Measurements from ENCODE around the gene CRB1.
A peak's percentile ranks its signal among the peaks of the same experiment; 100 is the strongest.

Gene CRB1

DNA sequence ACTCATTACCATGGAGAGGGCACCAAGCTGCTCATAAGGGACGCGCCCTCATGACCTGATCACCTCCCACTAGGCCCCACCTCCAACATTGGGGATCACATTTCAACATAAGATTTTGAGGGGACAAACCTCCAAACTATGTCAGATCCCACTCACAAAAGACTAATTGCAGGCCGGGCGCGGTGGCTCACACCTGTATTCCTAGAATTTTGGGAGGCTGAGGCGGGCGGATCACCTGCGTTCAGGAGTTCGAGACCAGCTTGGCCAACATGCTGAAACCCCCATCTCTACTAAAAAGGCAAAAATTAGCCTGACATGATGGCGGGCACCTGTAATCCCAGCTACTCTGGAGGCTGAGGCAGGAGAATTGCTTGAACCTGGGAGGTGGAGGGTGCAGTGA lies 228.7 kb downstream of the CRB1 start:
- H3K4me3 ChIP-seq (ENCODE audit: low read depth, low read length), result no peak overlapping the region
- DNase-seq (ENCODE audit: low read depth), result no peak
- in situ Hi-C loops (cut with HindIII; ENCODE audit: low sequenced_read_pairs), result no loop called here
- TF ChIP-seq, protein P1, sequence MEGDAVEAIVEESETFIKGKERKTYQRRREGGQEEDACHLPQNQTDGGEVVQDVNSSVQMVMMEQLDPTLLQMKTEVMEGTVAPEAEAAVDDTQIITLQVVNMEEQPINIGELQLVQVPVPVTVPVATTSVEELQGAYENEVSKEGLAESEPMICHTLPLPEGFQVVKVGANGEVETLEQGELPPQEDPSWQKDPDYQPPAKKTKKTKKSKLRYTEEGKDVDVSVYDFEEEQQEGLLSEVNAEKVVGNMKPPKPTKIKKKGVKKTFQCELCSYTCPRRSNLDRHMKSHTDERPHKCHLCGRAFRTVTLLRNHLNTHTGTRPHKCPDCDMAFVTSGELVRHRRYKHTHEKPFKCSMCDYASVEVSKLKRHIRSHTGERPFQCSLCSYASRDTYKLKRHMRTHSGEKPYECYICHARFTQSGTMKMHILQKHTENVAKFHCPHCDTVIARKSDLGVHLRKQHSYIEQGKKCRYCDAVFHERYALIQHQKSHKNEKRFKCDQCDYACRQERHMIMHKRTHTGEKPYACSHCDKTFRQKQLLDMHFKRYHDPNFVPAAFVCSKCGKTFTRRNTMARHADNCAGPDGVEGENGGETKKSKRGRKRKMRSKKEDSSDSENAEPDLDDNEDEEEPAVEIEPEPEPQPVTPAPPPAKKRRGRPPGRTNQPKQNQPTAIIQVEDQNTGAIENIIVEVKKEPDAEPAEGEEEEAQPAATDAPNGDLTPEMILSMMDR (IDR thresholded peaks at IDR 0.05; ENCODE audit: low read depth, low read length, missing control alignments), result no peak

DNA sequence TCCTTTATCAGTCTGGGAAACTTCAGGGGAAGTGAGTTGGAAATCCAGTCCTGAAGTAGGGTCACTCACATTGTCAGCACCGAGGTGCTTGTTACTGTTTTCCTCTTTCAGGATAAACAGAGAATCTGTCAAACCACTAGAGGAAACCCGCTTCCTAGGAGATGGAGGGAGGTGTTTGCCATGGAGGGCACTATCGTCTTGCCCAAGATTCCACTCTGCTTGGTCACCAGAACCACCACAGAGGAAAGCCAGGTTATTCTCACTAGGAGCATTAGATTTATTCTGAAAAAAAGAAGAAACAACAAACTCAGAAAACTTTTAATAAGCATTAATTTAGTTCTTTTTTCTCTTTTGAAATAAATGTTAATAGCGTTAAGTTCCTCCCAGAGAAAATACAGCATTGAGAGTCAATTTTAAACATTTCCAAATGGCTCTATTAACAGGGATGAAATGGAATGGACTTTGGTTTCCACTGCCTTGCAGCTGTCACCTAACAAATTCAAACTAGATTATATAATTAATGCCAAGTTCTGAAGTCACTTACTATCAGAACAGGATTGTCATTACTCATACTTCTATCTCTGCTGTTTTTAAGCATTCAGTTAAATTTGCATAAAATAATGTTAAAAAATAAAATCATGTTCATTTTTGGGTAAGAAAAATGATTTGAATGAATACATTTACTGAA lies 242.8 kb downstream of the CRB1 start:
- in situ Hi-C loops (cut with HindIII; ENCODE audit: low sequenced_read_pairs), result no loop called here
- H3K4me3 ChIP-seq (ENCODE audit: low read depth, low read length), result no peak overlapping the region
- TF ChIP-seq, protein P1 (IDR thresholded peaks at IDR 0.05; ENCODE audit: low read depth, low read length, missing control alignments), result no peak
- DNase-seq (ENCODE audit: low read depth), result no peak

DNA sequence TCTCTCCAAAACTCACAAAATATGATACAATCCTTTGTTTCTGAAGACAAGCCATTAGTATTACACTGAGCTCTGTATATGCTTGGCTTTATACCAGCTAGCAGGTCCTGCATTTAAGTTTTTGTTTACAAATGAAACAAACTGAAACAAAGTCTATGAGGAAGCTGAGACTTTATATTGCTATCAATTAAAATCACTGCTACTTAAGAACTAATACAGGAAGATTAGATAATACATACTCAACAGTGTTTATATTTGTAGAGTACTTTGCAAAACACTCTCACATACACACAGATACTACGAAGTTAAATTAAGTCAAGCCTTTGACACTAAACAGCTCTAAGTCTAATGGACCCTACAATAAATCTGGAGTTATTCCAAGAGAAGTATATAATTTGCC lies 247.4 kb downstream of the CRB1 start:
- TF ChIP-seq, protein P1 (IDR thresholded peaks at IDR 0.05; ENCODE audit: low read depth, low read length, missing control alignments), result no peak
- no peak for DNase-seq (ENCODE audit: low read depth)
- no peak overlapping the region for H3K4me3 ChIP-seq (ENCODE audit: low read depth, low read length)
- in situ Hi-C loops (cut with HindIII; ENCODE audit: low sequenced_read_pairs), result no loop called here

DNA sequence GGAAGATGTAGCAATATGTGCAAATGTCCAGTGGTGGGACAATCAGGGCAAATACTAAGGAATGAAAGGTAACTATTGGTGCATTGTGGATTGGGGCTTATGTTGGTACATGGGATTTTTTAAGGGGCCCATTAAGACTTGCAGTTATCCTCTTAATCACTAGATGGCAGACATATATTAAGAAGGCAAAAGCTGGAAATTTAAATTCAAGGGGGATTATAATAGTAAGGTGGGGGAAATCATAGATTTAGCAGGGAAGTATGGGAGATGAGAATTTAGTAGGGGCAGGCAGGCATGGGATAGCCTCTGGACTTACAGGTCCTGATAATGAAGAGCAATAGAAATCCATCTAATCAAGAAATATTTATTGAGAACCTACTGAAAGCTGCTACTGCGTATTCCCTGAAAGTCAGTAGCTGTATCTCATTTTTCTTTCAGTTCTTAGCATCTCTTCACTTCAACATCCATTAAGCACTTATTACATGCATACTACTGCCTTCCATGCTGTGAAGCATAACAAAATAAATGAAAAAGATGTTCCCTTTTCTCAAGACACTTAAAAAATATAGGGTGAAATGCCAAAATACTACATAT lies 251.8 kb downstream of the CRB1 start:
- in situ Hi-C loops (cut with HindIII; ENCODE audit: low sequenced_read_pairs), result no loop called here

DNA sequence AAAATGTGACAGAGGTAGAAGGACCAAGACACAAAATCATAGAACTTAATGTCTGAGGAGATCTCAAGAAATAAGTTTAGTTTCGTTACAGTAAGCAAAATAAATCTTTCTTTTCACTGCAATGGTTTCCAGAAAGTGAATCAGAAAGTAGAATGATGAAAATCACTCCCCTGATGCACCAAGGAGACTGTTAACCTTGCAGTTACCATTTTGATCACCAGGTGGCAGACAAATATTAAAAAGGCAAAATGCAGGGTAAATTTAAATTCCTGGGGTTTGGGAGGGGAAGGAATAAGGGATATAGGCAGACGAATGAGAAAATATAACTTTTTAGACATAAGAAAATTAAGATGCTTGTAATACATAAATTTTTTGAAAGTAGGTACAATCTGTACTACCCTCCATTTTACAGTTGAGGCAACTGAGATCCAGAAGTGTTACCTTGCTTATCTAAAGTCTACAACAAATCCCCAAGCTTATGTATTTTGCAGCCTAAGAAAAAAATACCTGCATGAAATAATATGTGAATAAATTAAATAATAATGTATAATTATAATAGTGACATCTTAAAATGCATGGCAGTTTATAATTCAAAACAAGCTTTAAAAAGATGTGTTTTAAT lies 253.2 kb downstream of the CRB1 start:
- H3K4me3 ChIP-seq (ENCODE audit: low read depth, low read length), result no peak overlapping the region
- in situ Hi-C loops (cut with HindIII; ENCODE audit: low sequenced_read_pairs), result no loop called here
- peak; percentile 15 for DNase-seq (ENCODE audit: low read depth)
- TF ChIP-seq, protein P1 (IDR thresholded peaks at IDR 0.05; ENCODE audit: low read depth, low read length, missing control alignments), result peak; percentile 71

More for the DNA sequence above, 251.8 kb downstream of the CRB1 start:
- no peak for DNase-seq (ENCODE audit: low read depth)
- H3K4me3 ChIP-seq (ENCODE audit: low read depth, low read length), result no peak overlapping the region
- TF ChIP-seq, protein P1 (IDR thresholded peaks at IDR 0.05; ENCODE audit: low read depth, low read length, missing control alignments), result peak; percentile 43

DNA sequence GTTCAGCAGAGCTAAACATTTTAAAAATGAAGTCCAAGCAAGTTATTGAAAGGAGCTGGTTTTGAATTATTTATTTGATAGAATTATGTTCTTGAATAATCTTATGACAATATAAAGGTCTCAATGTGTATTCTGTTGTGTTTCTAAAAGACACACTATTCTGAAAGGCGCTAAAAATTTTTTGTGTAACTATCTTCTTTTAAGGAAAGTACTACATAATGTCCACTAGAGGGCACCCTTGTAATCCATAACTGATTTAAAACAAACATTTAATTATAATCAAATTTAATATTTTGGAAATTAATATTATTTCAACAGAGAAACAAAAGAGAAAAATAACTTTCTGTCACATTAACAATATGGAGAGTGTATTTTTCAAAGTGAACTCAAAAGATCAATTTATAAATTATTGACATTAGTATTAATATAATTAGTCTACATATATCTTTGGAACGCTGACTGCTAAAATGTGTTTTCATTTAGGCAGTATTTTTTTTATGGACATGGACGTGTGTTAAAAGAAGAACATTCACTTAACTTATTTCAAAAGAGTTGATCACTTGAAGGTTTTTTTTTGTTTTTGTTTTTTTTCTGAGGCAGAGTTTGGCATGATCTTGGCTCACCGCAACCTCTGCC lies 258.8 kb downstream of the CRB1 start:
- peak; percentile 24 for DNase-seq (ENCODE audit: low read depth)
- no peak overlapping the region for H3K4me3 ChIP-seq (ENCODE audit: low read depth, low read length)
- in situ Hi-C loops (cut with HindIII; ENCODE audit: low sequenced_read_pairs), result no loop called here
- TF ChIP-seq, protein P1 (IDR thresholded peaks at IDR 0.05; ENCODE audit: low read depth, low read length, missing control alignments), result no peak

Measured in astrocyte of the cerebellum (primary cell).